Aorta (tissue), 5 donors: ENCODE results near the gene XPO5. TPM values are rescaled to one million over a fixed set of nuclear protein-coding genes. Genes with fewer than 3 reads are reported as not detected.

Experiments used
- ATAC-seq: fragments of 200-7000 bp; cut with Tn5 transposase; one replicate; pipeline ENCODE4 v1.9.1; 2022; ENCODE audit warnings: moderate library complexity; ENCODE audit not compliant: low FRiP score
- DNase-seq, 2 donors: peaks; one replicate each; pipeline ENCODE4 v3.0.0-alpha.2; 2020
- H3K27ac ChIP-seq, 2 donors: one replicate each; pipeline ENCODE4 v1.5.1; 2013; ENCODE audit warnings: low read length in 2 of 2, mild to moderate bottlenecking in 2 of 2, moderate library complexity in 2 of 2, control low read depth in 1 of 2, inconsistent platforms in 1 of 2, low read depth in 1 of 2
- H3K27me3 ChIP-seq, 2 donors: one replicate each; pipeline ENCODE4 v1.6.1; 2013; ENCODE audit warnings: control low read depth in 1 of 2, low read length in 1 of 2, mild to moderate bottlenecking in 1 of 2, moderate library complexity in 1 of 2; ENCODE audit not compliant: insufficient read depth in 2 of 2, control insufficient read depth in 1 of 2
- H3K36me3 ChIP-seq, 2 donors: one replicate each; pipeline ENCODE4 v1.6.1; 2013; ENCODE audit warnings: control low read depth in 1 of 2, low read length in 1 of 2, mild to moderate bottlenecking in 1 of 2; ENCODE audit not compliant: insufficient read depth in 2 of 2, control insufficient read depth in 1 of 2
- H3K4me1 ChIP-seq, 2 donors: one replicate each; pipeline ENCODE4 v1.6.1; 2013; ENCODE audit warnings: low read length in 2 of 2, control low read depth in 1 of 2, mild to moderate bottlenecking in 1 of 2, moderate library complexity in 1 of 2; ENCODE audit not compliant: insufficient read depth in 2 of 2, control insufficient read depth in 1 of 2
- H3K4me3 ChIP-seq, 2 donors: one replicate each; pipeline ENCODE4 v1.5.1; 2013; ENCODE audit warnings: low read length in 2 of 2, control low read depth in 1 of 2, mild to moderate bottlenecking in 1 of 2
- H3K9me3 ChIP-seq: one replicate; pipeline ENCODE4 v1.6.1; 2013; ENCODE audit warnings: mild to moderate bottlenecking, low read length; ENCODE audit not compliant: control insufficient read depth
- WGBS, 2 donors: extraction: QIAGEN DNeasy Blood & Tissue Kit; methylation state at CpG; one replicate each; pipeline ENCODE4 v1.1.7; 2013; 5-methylcytosine and 5-hydroxymethylcytosine counted together
- intact Hi-C, 2 donors: fragments of 100-400 bp; cut with DNase I; formaldehyde crosslinking; loops; one replicate each; pipeline versions ENCODE4 v1.14.2 to v1.15.0; 2022
- polyA plus RNA-seq, 2 donors: library from polyadenylated mRNA; stranded (reverse); fragments of 200-250 nt; gene quantifications; one replicate each; pipeline ENCODE4 v1.2.3, GENCODE V29; 2013
- total RNA-seq, 2 donors: library from RNA; stranded (reverse); fragmentation: NEBNext Ultra II Directional; extraction: Animal tissue kit (Norgen Biotek cat#: 25700); gene quantifications; one replicate each; pipeline ENCODE4 v1.2.1, GENCODE V29; 2021
- donor health status: healthy with polysubstance abuse.
- donor health status: Bipolar disorder and iron deficiency.
- donor health status: DM: no; HTN: no; CAD: no.
- donor health status: DM: no; HTN: no; CAD: no.
- donor health status: DM: yes; HTN: yes; CAD: no.

The XPO5 gene
- total and polyA plus RNA-seq, 4 donors = 2.6 to 30.6 (median 16.7) TPM

DNA sequence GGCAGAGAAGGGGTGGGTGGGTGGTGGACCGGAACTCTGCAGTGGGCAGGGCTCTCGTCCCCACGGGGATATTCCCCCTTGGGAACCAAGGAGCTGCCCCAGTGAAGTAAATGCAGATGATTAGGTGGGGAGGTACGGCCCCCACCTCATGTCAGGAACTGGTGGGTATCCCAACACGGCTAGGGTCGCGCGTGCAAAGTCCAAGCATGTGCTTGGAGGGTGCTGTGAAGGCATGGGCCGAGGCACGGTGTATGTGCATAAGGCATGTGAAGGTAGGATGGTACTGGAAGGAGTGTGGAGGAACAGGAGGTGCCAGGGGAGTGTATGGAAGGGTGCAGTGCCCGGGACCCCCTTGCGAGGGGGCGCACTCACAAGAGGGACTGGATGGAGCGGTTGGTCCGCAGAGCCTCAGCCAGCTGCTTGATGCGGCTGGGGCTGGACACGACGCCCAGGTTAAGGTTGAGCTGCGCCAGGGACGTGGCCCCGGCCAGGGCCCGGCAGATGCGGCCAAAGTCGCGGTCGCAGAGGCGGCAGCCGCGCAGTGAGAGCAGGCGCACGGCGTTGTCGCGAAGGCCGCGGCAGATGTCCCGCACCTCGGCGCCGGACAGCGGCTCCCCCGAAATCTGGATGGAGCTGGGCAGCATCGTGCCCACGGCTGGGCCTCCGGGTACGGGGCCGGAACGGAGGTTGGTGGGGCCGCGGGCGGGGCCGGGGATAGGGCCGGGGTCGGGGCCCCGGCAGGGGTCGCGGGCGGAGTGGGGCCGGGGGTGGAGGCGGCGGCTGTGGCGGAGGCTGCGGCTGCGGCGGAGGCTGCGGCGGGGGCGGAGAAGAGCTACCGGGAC is 66.5 kb downstream of the XPO5 start:
- intact Hi-C loops = loop anchor here (5.0 to 10.0 kb wide), 4 partner anchors 115 to 275 kb away; partner anchors contain the start of gene ZNF318 (in 1 of the 2)
- no peak overlapping the region for H3K27ac ChIP-seq

DNA sequence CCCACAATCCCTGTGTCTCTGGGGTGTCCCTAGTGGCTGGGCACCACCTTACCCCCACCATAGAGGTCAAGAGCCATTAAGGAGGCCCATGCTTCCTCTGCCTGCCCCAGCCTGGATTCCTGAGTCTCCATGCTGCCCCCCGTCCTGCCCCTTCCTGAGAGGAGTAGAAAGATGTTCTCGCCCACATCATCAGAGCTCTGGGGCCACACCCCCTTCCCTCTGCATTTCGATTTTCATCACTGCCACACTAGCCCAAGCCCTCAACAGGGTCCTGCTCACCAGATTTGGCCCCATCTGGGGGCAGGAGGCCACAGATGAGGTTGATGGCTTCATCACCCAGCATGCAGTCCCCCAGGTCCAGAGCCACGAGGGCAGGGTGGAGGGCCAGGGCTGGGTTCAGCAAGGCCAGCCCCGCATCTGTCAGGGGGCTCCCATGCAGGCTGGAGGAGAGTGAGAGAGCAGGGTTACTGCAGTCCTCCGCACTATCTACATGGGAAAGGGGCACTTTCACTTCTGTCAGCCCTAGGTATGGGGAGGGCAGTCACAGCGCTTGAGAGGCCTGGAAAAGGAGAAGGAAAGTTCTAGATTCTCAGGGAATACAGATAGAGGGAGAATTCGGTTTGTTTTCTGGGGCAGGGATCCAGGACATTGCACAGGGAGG is 67.2 kb downstream of the XPO5 start:
- ATAC-seq (no peak), DNase-seq (no peak)
- H3K4me3 ChIP-seq = no peak overlapping the region
- H3K4me1 ChIP-seq = no peaks in the 10 kb centered on the region
- H3K36me3 ChIP-seq = peaks cover 3 to 11% of the 10 kb centered on the region in 2 donors
- no peaks in the 10 kb centered on the region for H3K27me3 ChIP-seq
- no peaks in the 10 kb centered on the region for H3K9me3 ChIP-seq
- intact Hi-C loops = loop anchor here (5.0 to 10.0 kb wide), 4 partner anchors 114 to 274 kb away; partner anchors contain the start of gene ZNF318 (in 1 of the 2)
- H3K27ac ChIP-seq = no peak overlapping the region
- WGBS, 2 donors = 62 to 66% methylated on average over 8 of the region's 8 CpGs

More for the DNA sequence above, 66.5 kb downstream of the XPO5 start:
- Histone ChIP-seq H3K9me3 (no peaks in the 10 kb centered on the region), H3K4me1 (no peaks in the 10 kb centered on the region), H3K36me3 (peaks cover 3 to 9% of the 10 kb centered on the region in 2 donors), H3K27me3 (no peaks in the 10 kb centered on the region), H3K4me3 (peak overlapping the region; percentile 35 to 40)
- no peak for ATAC-seq
- no peak for DNase-seq
- WGBS, 2 donors = 4 to 5% methylated on average over 55 to 69 of the region's 69 CpGs

DNA sequence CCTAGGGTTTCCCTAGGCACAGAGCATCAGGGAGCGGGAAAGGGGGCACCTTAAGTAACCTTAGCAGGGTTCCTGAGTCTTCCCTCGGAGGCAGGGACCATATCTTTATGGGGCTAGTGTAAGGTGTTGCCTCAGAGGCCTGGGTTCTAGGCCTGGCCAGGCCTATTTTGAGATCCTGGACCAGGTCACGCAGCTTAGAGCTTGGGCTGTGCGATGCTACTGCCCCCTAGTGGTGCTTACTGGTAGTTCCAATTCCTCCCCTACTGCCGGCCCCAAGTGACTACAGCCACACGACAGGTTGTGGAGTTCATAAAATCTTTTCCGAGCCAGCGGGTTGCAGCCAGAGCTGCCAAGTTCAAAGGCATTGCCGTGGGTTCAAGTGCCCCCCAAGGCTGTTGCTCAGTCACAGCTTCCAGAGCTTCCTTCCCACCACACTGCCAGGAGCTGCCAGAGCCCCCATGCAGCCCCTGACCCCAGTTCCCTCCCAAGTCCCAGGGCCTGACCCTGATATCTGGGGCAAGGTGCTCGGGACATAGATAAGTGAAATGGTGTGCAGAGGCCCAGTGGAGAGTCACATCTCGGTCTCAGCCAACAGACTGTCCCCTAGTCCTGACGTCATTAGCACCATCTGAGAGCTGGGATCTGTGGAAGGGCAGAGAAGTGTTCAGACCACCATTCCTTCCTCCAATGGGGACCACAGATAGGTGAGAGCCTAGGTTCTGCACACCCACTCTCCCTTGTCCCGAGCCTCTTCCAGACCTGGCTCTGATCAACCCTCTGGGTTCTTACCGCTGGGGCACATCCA is 69.0 kb downstream of the XPO5 start:
- Histone ChIP-seq H3K4me3 (no peak overlapping the region), H3K27me3 (no peaks in the 10 kb centered on the region), H3K4me1 (no peaks in the 10 kb centered on the region), H3K36me3 (peaks cover 0 to 14% of the 10 kb centered on the region in 2 donors), H3K27ac (no peak overlapping the region), H3K9me3 (no peaks in the 10 kb centered on the region)
- WGBS, 2 donors = 26 to 27% methylated on average over 14 of the region's 14 CpGs
- intact Hi-C loops = loop anchor here (1.0 to 10.0 kb wide), 7 partner anchors 52 to 272 kb away; partner anchors contain the start of genes DLK2 (in 1 of the 2) and ZNF318 (in 1 of the 2)
- peak; percentile 76 for ATAC-seq
- DNase-seq = peak; percentile 74 to 90

DNA sequence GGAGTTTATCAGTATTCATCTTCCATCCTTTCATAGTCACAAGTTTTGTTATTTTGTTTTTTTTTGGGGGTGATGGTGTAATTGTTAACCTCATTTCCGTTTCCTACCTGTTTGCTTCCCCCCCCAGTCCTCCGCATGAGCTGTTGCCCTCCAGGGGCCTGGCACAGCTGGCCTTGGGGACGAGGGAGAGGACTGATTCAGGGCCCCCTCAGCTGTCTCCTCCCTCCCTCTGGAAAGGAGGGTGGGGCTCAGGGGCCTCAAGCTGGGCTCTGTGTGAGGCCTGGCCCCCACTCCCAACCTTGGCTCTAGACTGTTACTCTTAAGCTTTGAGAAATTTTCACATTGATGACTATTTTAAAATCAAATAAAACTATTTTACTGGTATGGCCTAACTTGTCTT is 69.7 kb downstream of the XPO5 start:
- 70 to 79% methylated on average over 3 of the region's 3 CpGs for WGBS, 2 donors
- no peak overlapping the region for H3K4me3 ChIP-seq
- H3K36me3 ChIP-seq = peaks cover 0 to 14% of the 10 kb centered on the region in 2 donors
- H3K9me3 ChIP-seq = no peaks in the 10 kb centered on the region
- no peak overlapping the region for H3K27ac ChIP-seq
- ATAC-seq (no peak), DNase-seq (no peak)
- no peaks in the 10 kb centered on the region for H3K4me1 ChIP-seq
- no peaks in the 10 kb centered on the region for H3K27me3 ChIP-seq
- intact Hi-C loops = loop anchor here (1.0 to 10.0 kb wide), 7 partner anchors 51 to 271 kb away; partner anchors contain the start of genes DLK2 (in 1 of the 2) and ZNF318 (in 1 of the 2)

- WGBS, 2 donors = 75 to 79% methylated on average over 6 of the region's 6 CpGs
- no peaks in the 10 kb centered on the region for H3K9me3 ChIP-seq
- H3K27ac ChIP-seq = no peak overlapping the region
- no peak for DNase-seq
- intact Hi-C loops = loop anchor here (1.0 to 10.0 kb wide), 7 partner anchors 51 to 271 kb away; partner anchors contain the start of genes DLK2 (in 1 of the 2) and ZNF318 (in 1 of the 2)
- H3K27me3 ChIP-seq = no peaks in the 10 kb centered on the region
- H3K4me1 ChIP-seq = no peaks in the 10 kb centered on the region
- peaks cover 0 to 14% of the 10 kb centered on the region in 2 donors for H3K36me3 ChIP-seq
- no peak overlapping the region for H3K4me3 ChIP-seq
- no peak for ATAC-seq
These were observed 70.1 kb downstream of the XPO5 start for GRCh38 chr6:43505718-43506117.

DNA sequence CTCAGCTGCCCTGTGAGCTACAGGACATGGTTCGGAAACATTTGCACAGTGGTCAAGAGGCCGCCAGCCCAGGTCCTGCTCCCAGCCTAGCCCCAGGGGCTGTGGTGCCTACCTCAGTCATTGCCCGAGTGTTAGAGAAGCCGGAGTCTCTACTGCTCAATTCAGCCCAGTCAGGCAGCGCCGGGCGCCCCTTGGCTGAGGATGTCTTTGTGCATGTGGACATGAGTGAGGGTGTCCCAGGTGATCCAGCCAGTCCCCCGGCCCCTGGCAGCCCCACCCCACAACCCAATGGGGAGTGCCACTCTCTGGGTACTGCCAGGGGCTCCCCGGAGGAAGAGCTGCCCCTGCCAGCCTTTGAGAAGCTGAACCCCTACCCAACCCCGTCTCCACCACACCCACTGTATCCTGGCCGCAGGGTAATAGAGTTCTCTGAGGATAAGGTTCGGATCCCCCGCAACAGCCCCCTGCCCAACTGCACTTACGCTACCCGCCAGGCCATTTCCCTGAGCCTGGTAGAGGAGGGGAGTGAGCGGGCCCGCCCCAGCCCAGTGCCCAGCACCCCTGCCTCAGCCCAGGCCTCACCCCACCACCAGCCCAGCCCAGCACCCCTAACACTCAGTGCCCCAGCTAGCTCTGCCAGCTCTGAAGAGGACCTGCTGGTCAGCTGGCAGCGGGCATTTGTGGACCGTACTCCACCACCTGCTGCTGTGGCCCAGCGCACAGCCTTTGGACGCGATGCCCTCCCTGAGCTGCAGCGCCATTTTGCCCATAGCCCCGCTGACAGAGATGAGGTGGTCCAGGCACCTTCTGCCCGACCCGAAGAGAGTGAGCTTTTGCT is 70.9 kb downstream of the XPO5 start:
- ATAC-seq (no peak), DNase-seq (no peak)
- Histone ChIP-seq H3K4me3 (no peak overlapping the region), H3K9me3 (no peaks in the 10 kb centered on the region), H3K27ac (no peak overlapping the region), H3K36me3 (peaks cover 0 to 14% of the 10 kb centered on the region in 2 donors), H3K4me1 (no peaks in the 10 kb centered on the region), H3K27me3 (no peaks in the 10 kb centered on the region)
- 92% methylated on average over 24 to 26 of the region's 26 CpGs for WGBS, 2 donors
- intact Hi-C loops = loop anchor here (5.0 to 10.0 kb wide), 4 partner anchors 110 to 270 kb away; partner anchors contain the start of gene ZNF318 (in 1 of the 2)

GRCh38 chr6:43503443-43503842 is 72.4 kb downstream of the XPO5 start:
- ATAC-seq = no peak
- 91 to 95% methylated on average over 8 of the region's 8 CpGs for WGBS, 2 donors
- Histone ChIP-seq H3K4me3 (no peak overlapping the region), H3K9me3 (no peaks in the 10 kb centered on the region), H3K36me3 (peaks cover 0 to 14% of the 10 kb centered on the region in 2 donors), H3K27me3 (no peaks in the 10 kb centered on the region), H3K27ac (no peak overlapping the region), H3K4me1 (no peaks in the 10 kb centered on the region)
- intact Hi-C loops = loop anchor here in 1 of 2 donors (10.0 kb wide), 2 partner anchors 109 to 269 kb away; no protein-coding TSS in a partner anchor
- no peak for DNase-seq
